Stomach smooth muscle (tissue), 2 donors: ENCODE results near the gene TBC1D1.

Experiments used
- H3K27ac ChIP-seq: one replicate; pipeline ENCODE4 v1.7.0; 2013; ENCODE audit warnings: mild to moderate bottlenecking, low read length, inconsistent platforms
- H3K27me3 ChIP-seq, 2 donors: one replicate each; pipeline ENCODE4 v1.7.0; 2013; ENCODE audit warnings: low read length in 2 of 2; ENCODE audit not compliant: insufficient read depth in 2 of 2, control insufficient read depth in 1 of 2
- H3K36me3 ChIP-seq, 2 donors: one replicate each; pipeline ENCODE4 v1.7.0; 2013; ENCODE audit warnings: low read length in 2 of 2; ENCODE audit not compliant: control insufficient read depth in 2 of 2, insufficient read depth in 2 of 2
- H3K4me1 ChIP-seq: one replicate; pipeline ENCODE4 v1.7.0; 2013; ENCODE audit warnings: low read length; ENCODE audit not compliant: control insufficient read depth, insufficient read depth
- H3K4me3 ChIP-seq, 2 donors: one replicate each; pipeline ENCODE4 v1.7.0; 2013; ENCODE audit warnings: low read length in 2 of 2
- H3K9ac ChIP-seq, 2 donors: one replicate each; pipeline ENCODE4 v1.7.0; 2013; ENCODE audit warnings: low read length in 2 of 2, mild to moderate bottlenecking in 1 of 2
- H3K9me3 ChIP-seq, 2 donors: one replicate each; pipeline ENCODE4 v1.7.0; 2013; ENCODE audit warnings: low read length in 2 of 2; ENCODE audit not compliant: control insufficient read depth in 2 of 2
- donor health status: healthy.
- donor health status: Pancreatic carcinoma.

The TBC1D1 gene

GRCh38 chr4:37949636-37950426, 58.9 kb downstream of the TBC1D1 start:
- Histone ChIP-seq H3K36me3 (peaks cover 0 to 3% of the 10 kb centered on the region in 2 donors), H3K9me3 (no peaks in the 10 kb centered on the region), H3K27me3 (no peaks in the 10 kb centered on the region), H3K4me3 (no peak overlapping the region), H3K4me1 (peaks cover 2% of the 10 kb centered on the region), H3K9ac (no peak overlapping the region), H3K27ac (no peak overlapping the region)

DNA sequence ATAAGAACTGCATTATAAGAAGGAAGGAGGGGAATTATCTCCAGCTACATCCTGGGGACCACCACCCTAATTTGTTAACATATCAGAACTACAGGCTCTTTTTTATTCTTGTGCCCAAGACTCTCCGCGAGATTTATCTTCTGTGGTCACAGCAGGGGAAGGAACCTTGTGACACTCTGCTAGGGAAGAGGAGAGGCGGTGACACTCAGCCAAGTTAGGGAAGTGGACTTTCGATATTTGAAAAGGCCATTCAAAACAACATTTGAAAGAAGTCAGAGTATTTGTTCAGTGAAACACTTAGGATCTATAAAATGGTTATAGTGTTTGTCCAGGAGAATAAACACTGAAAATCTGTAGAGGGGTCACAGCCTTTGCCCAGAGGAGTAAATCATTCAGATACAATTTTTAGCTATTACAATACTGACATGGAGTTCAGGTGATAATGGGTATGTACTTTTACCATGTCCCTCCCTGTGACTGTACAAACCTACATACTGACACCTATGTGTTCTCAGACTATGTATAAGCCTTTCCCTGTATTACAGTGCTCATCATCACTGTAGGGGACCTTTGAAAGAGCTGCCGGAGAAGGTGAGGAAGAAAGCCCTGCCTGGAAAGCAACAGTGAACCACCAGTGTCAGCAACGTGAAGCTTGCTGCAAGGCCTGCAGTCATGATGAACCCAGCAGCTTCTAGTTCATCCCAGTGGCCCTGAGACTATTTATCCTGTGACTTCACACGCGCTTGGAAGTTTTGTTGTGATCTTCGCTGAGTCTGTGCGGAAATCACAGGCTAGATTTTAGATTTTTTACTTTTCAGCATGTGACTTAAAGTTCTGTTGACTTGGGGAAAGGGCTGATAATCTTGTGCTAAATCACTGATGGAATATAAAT, 60.8 kb downstream of the TBC1D1 start:
- H3K4me3 ChIP-seq, result no peak overlapping the region
- H3K9me3 ChIP-seq, result no peaks in the 10 kb centered on the region
- no peak overlapping the region for H3K9ac ChIP-seq
- H3K27me3 ChIP-seq, result no peaks in the 10 kb centered on the region
- no peak overlapping the region for H3K27ac ChIP-seq
- peaks cover 2% of the 10 kb centered on the region for H3K4me1 ChIP-seq
- peaks cover 0 to 3% of the 10 kb centered on the region in 2 donors for H3K36me3 ChIP-seq

- H3K36me3 ChIP-seq, result peaks cover 0 to 2% of the 10 kb centered on the region in 2 donors
- no peaks in the 10 kb centered on the region for H3K4me1 ChIP-seq
- no peak overlapping the region for H3K27ac ChIP-seq
- no peak overlapping the region for H3K9ac ChIP-seq
- H3K27me3 ChIP-seq, result no peaks in the 10 kb centered on the region
- no peaks in the 10 kb centered on the region for H3K9me3 ChIP-seq
- H3K4me3 ChIP-seq, result no peak overlapping the region
Measured at GRCh38 chr4:37953156-37953555, 62.3 kb downstream of the TBC1D1 start.

- H3K27me3 ChIP-seq, result no peaks in the 10 kb centered on the region
- no peak overlapping the region for H3K27ac ChIP-seq
- peaks cover 0 to 2% of the 10 kb centered on the region in 2 donors for H3K36me3 ChIP-seq
- H3K4me1 ChIP-seq, result peaks cover 1% of the 10 kb centered on the region
- no peaks in the 10 kb centered on the region for H3K9me3 ChIP-seq
- H3K4me3 ChIP-seq, result no peak overlapping the region
- H3K9ac ChIP-seq, result no peak overlapping the region
Measured at GRCh38 chr4:37953620-37954293, 62.9 kb downstream of the TBC1D1 start.

- Histone ChIP-seq H3K4me3 (no peak overlapping the region), H3K9me3 (no peaks in the 10 kb centered on the region), H3K27me3 (no peaks in the 10 kb centered on the region), H3K36me3 (peaks cover 0 to 2% of the 10 kb centered on the region in 2 donors), H3K4me1 (peaks cover 3% of the 10 kb centered on the region), H3K9ac (no peak overlapping the region), H3K27ac (no peak overlapping the region)
Measured at GRCh38 chr4:37956941-37957340, 66.1 kb downstream of the TBC1D1 start.

GRCh38 chr4:37958932-37959331, 68.0 kb downstream of the TBC1D1 start:
- Histone ChIP-seq H3K36me3 (no peaks in the 10 kb centered on the region), H3K4me1 (peaks cover 3% of the 10 kb centered on the region), H3K27ac (no peak overlapping the region), H3K9me3 (no peaks in the 10 kb centered on the region), H3K4me3 (no peak overlapping the region), H3K27me3 (no peaks in the 10 kb centered on the region), H3K9ac (no peak overlapping the region)

- H3K4me1 ChIP-seq, result peaks cover 11% of the 10 kb centered on the region
- H3K9ac ChIP-seq, result no peak within 1 kb of the TSS
- H3K9me3 ChIP-seq, result no peaks in the 10 kb centered on the region
- no peak within 1 kb of the TSS for H3K4me3 ChIP-seq
- no peaks in the 10 kb centered on the region for H3K36me3 ChIP-seq
- no peaks in the 10 kb centered on the region for H3K27me3 ChIP-seq
- no peak within 1 kb of the TSS for H3K27ac ChIP-seq
Measured at GRCh38 chr4:37960098-37960497, 69.2 kb downstream of the TBC1D1 start, which contains the start of gene PTTG2. Gene PTTG2, plus strand, starts transcription at chr4:37960398. Its CDS starts 37 bp downstream, at chr4:37960435.

- Histone ChIP-seq H3K9me3 (no peaks in the 10 kb centered on the region), H3K4me3 (no peak overlapping the region), H3K9ac (no peak overlapping the region), H3K27ac (no peak overlapping the region), H3K36me3 (no peaks in the 10 kb centered on the region), H3K27me3 (no peaks in the 10 kb centered on the region), H3K4me1 (peaks cover 12% of the 10 kb centered on the region)
Measured at GRCh38 chr4:37960679-37961450, 70.0 kb downstream of the TBC1D1 start.

GRCh38 chr4:37964734-37965457, 74.0 kb downstream of the TBC1D1 start:
- Histone ChIP-seq H3K36me3 (no peaks in the 10 kb centered on the region), H3K4me1 (peaks cover 29% of the 10 kb centered on the region)

More at GRCh38 chr4:37964734-37965457, 74.0 kb downstream of the TBC1D1 start:
- Histone ChIP-seq H3K4me3 (no peak overlapping the region), H3K9me3 (no peaks in the 10 kb centered on the region), H3K27ac (no peak overlapping the region), H3K9ac (no peak overlapping the region), H3K27me3 (no peaks in the 10 kb centered on the region)
